Measurements from ENCODE around the gene TMEM243.
"Not testable (repeated sequence)": the region's sequence is repeated elsewhere in the genome, so short reads cannot be mapped to it uniquely, and the experiment has no call there.

Gene TMEM243

GRCh38 chr7:87210506-87210905 lies 9.0 kb downstream of the TMEM243 start:
- no peak for DNase-seq

GRCh38 chr7:87209295-87209924 lies 10.1 kb downstream of the TMEM243 start:
- no peak for DNase-seq

- no peak for DNase-seq
Observed at GRCh38 chr7:87206361-87206760, 13.2 kb downstream of the TMEM243 start.

- not testable (repeated sequence) for DNase-seq
Observed at GRCh38 chr7:87205701-87206100, 13.8 kb downstream of the TMEM243 start.

- no peak for DNase-seq
Observed at GRCh38 chr7:87204933-87205332, 14.6 kb downstream of the TMEM243 start.

GRCh38 chr7:87203929-87204328 lies 15.6 kb downstream of the TMEM243 start:
- DNase-seq: not testable (repeated sequence)

- no peak for DNase-seq
Observed at GRCh38 chr7:87202705-87203104, 16.8 kb downstream of the TMEM243 start.

- no peak for DNase-seq
Observed at GRCh38 chr7:87202208-87202607, 17.3 kb downstream of the TMEM243 start.

GRCh38 chr7:87199700-87200450 lies 19.7 kb downstream of the TMEM243 start:
- DNase-seq: no peak

- no peak for DNase-seq
Observed at GRCh38 chr7:87199241-87199640, 20.3 kb downstream of the TMEM243 start.

- no peak for DNase-seq
Observed at GRCh38 chr7:87193912-87194311, 25.6 kb downstream of the TMEM243 start.

GRCh38 chr7:87192784-87193487 lies 26.6 kb downstream of the TMEM243 start:
- no peak for DNase-seq

GRCh38 chr7:87190783-87191182 lies 28.7 kb downstream of the TMEM243 start:
- no peak for DNase-seq

GRCh38 chr7:87188930-87189329 lies 30.6 kb downstream of the TMEM243 start:
- DNase-seq: no peak

- no peak for DNase-seq
Observed at GRCh38 chr7:87187120-87187519, 32.4 kb downstream of the TMEM243 start.

- no peak for DNase-seq
Observed at GRCh38 chr7:87179180-87179579, 40.4 kb downstream of the TMEM243 start.

GRCh38 chr7:87178320-87178719 lies 41.2 kb downstream of the TMEM243 start:
- no peak for DNase-seq

GRCh38 chr7:87173471-87173870 lies 46.1 kb downstream of the TMEM243 start:
- no peak for DNase-seq

- no peak for DNase-seq
Observed at GRCh38 chr7:87171282-87171934, 48.1 kb downstream of the TMEM243 start.

- DNase-seq: no peak
Observed at GRCh38 chr7:87170828-87171227, 48.7 kb downstream of the TMEM243 start.

GRCh38 chr7:87164433-87164832 lies 55.1 kb downstream of the TMEM243 start:
- DNase-seq: no peak

- no peak for DNase-seq
Observed at GRCh38 chr7:87159538-87159937, 60.0 kb downstream of the TMEM243 start.

- DNase-seq: no peak
Observed at GRCh38 chr7:87156709-87157108, 62.8 kb downstream of the TMEM243 start.
